HG03103 (cell line): ENCODE results near the gene MINDY2.
"Not testable (repeated sequence)": the region's sequence is repeated elsewhere in the genome, so short reads cannot be mapped to it uniquely, and the experiment has no call there.

Experiments
- ATAC-seq: cut with Tn5 transposase; IDR thresholded peaks from one replicate; pipeline ENCODE4 v1.9.1; 2021; ENCODE audit warnings: low read depth; ENCODE audit not compliant: unreplicated experiment

Gene MINDY2

DNA sequence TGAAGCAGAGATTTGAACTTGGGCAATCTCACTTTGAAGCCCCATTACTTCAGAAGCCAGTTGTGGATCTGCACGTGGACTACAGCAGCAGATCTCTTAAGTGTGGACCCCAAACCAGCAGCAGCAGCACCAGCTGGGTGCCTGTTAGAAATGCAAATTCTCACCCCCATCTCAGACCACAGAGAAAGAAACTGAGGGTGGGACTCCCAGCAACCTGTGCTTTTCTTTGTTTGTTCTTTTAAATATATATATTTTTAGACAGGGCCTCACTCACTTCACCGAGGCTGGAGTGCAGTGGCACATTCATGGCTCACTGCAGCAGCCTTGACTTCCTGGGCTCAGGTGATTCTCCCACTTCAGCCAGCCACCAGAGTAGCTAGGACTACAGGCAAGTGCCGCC, 109.2 kb downstream of the MINDY2 start:
- ATAC-seq = no peak

DNA sequence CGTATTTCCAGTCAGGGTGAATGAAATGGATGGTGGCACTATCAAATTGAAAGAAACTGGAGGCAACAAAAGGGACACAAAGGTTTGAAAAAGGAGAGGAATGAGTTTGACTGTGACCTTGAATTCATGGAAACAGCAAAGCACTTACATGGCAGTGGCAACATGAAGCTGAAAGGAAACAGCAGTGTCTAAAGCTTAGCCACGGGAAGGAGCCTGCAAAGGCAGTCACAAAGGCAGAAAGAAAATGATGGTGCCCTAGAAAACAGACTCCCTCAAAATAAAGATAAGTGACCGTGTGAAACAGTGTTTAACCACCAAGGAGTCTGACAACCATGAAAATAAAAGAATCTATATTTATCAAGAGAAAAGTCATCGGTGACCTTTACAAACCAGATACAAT, 111.1 kb downstream of the MINDY2 start:
- no peak for ATAC-seq

DNA sequence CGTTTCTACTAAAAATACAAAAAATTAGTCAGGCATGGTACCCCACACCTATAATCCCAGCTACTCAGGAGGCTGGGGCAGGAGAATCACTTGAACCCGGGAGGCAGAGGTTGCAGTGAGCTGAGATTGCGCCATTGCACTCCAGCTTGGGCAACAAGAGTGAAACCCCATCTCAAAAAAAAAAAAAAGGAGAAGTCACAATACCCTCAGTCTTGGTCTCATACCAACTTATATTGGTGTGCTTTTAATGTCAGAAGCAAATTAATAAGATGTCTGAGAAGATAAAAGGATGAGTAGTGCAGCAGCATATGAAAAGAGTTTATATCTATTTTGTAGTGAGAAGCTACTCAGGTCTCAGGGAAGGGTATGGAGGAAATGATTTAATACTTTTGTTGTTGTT, 112.8 kb downstream of the MINDY2 start:
- ATAC-seq = not testable (repeated sequence)

DNA sequence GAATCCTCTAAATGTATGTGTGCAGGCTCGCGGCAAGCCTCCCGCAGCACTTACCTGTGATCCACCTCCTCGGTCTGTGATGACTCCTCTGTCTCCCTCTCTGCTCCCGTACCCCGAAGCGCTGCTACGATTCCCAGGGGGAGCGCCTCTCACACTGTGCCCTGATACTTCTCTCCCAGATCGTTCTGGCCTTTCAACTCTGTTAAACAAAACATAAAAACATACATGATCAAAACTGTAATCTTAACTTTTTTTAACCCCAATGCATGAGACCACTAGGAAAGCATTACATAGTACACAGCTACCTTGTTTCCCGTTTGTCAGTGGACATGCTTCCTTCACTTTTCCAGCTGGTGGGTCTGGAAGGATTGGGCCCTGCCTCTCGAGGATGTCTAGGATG, 115.8 kb downstream of the MINDY2 start:
- ATAC-seq = no peak

DNA sequence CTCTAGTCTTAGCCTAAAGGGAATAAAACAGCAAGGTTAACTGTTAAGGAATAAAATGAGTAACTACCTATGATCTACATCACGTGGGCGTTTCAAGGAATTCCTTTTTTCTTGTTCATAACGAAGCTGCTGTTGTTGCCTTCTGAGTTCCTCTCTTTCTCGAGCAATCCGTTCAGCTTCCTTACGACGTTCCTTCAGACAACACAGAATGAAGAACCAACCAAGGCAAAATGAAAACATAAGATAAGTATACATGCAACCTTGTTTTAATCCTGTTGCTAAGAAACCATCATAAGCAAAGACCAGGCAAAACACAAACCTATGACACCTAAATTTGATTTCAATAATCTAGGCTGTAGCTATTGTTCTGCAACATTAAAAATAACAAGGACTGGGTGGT, 118.3 kb downstream of the MINDY2 start:
- no peak for ATAC-seq

DNA sequence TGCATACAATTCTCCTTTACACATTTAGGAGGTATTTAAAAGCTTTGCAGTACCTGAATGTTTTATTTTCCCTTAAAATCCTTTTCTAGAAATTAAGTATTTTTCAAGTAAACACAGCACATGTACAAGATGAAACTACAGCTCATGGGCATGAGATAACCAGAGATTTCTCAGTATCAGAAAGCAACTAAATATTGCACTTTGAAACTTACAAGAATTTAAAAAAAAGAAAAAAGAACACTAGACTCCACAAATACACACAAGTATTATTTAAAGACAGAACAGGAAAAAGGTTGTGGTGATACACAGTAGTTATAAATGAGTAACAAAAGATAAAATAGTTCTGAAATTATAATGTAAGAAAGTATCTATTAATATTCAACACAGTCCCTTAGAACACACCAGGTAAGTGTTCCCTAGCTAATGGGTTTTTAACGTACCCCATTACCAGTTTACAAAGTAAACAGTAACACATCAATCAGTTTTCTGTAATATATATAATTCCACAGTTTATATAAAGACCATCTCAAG, 127.1 kb downstream of the MINDY2 start:
- ATAC-seq = no peak

DNA sequence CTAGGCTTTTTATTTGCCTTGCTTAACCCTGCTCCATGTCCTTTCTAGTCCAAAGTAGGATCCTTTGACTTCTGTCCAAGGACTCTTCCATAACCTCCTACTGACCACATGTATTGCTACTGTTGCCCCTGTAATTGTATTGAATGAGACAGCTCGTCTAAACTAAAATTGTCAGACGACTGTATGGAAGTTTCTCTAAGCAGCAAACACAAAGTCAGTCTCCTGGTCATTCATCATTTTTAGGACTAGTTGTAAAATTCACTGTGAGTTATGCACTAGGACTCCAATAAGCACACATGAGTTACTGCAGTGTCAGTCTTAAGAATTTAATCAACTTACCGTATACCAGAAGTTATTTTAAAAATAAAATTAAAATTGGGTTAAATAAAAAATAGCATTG, 129.5 kb downstream of the MINDY2 start:
- no peak for ATAC-seq

DNA sequence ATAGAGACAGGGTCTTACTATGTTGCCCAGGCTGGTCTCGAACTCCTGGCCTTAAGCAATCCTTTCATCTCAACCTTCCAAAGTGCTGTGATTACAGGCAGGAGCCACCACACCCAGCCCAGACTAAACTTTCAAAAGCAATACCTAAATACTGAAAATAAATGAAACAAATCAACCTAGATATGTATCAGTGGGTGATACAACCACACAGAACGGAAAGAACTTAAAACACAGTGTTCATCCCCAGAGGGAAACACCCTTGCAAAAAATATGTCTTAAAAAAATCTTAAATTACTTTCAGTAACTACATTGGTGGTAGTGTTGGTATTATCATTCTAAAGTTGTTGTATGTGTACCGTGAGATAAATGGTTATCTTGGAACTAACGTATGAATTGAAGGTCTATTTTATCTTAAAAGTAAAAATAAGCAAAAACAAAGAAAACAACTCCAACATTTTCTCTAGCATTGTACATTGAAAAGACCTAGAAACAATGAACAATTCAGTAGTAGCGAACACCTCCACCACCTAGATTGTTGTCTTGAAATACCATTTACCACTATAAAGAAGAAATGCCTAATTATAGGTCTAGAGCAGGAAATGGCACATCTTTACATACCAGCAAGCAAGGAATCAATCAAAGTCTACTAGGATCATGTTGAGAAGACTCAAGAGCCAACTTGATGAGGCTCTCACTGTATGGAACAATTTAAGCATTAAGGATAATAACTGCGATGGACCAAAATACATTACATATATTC, 137.6 kb downstream of the MINDY2 start:
- ATAC-seq = no peak

DNA sequence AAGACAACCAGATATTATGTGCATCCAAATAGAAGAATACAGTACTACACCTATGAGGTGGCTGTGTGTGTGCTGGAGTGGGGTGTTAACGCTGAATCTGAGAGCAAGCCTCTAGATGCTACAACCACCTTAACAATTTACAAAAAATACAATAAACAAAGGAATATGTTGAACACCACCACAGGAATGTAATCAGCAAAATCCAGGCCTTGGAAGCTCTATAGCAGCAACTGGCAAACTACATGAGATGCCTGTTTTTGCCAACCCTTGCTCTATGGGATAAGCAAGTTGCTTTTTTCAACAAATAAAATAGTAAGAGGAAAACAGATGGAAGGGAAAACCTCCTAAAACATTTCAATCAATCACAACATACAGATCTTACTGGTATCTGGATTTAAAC, 138.5 kb downstream of the MINDY2 start:
- ATAC-seq = no peak

DNA sequence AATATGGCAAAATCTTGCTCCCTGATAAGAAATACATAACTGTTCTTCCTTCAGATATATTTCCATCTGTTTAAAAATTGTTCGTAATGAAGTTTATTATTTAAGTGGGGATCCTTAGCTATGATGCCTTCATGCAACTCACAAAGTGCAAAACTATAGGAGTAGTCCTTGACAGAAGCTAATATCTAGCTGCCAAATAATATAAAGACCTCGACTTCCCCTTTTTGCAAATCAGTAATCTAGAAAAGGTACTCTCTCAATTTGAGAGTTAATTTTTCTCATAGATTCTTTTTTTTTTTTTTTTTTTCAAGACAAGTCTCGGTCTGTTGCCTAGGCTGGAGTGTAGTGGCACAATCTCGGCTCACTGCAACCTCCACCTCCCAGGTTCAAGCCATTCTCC, 139.4 kb downstream of the MINDY2 start:
- ATAC-seq = no peak
